H1 (cell line): ENCODE measurements around the gene CHRD. TPM values are rescaled to one million over a fixed set of nuclear protein-coding genes. Genes with fewer than 3 reads are reported as not detected.

ENCODE experiments used
- CEBPB ChIP-seq: IDR thresholded peaks from 2 replicates; pipeline ENCODE4 v1.6.1; 2012; ENCODE audit warnings: low read depth, low read length
- KDM1A ChIP-seq: fragments of 200-600, 300-600 bp; sonication (generic); IDR thresholded peaks from 2 replicates; pipeline ENCODE4 v1.7.1; 2016; ENCODE audit warnings: mild to moderate bottlenecking, low read length, borderline replicate concordance
- KDM4A ChIP-seq: IDR thresholded peaks from one replicate; pipeline ENCODE4 v1.7.1; 2012; ENCODE audit warnings: low read depth, mild to moderate bottlenecking, moderate library complexity, low read length, inconsistent platforms; ENCODE audit not compliant: severe bottlenecking
- NANOG ChIP-seq: IDR thresholded peaks from 2 replicates; pipeline ENCODE4 v1.6.1; 2011; ENCODE audit warnings: low read length, low read depth, mild to moderate bottlenecking, inconsistent platforms; ENCODE audit not compliant: insufficient read depth, poor library complexity, severe bottlenecking
- SUZ12 ChIP-seq: fragments of 200-600 bp; sonication (generic); IDR thresholded peaks from 2 replicates; pipeline ENCODE4 v1.6.1; 2012; ENCODE audit warnings: mild to moderate bottlenecking, inconsistent platforms, low read length, moderate library complexity, mixed read lengths
- TAF1 ChIP-seq: IDR thresholded peaks from 2 replicates; pipeline ENCODE4 v1.6.1; 2011; ENCODE audit warnings: mild to moderate bottlenecking, low read depth, low read length
- polyA plus RNA-seq, 7 experiments: library from polyadenylated mRNA; depleted of rRNA in 3 of 7; stranded (reverse) in 5 of 7; unstranded in 2 of 7; fragments of >200 nt in 5 of 7; fragments of 200-250 nt in 2 of 7; gene quantifications; 1 replicate in 5 of 7; 2 replicates in 1 of 7; 4 replicates in 1 of 7; pipeline versions ENCODE4 v1.2.1 to v1.2.3, GENCODE V29; 2011 to 2013; ENCODE audit warnings: missing spikeins in 2 of 7, mixed read lengths in 2 of 7
- total RNA-seq: library from RNA; stranded (reverse); fragmentation: NEBNext Ultra II Directional; extraction: Animal tissue kit (Norgen Biotek cat#: 25700); gene quantifications from 2 replicates; pipeline ENCODE4 v1.2.1, GENCODE V29; 2021

CHRD gene
- total and polyA plus RNA-seq, 2 of the 8 experiments (the other 6 are each of a cell fraction or from before 2014, with no cell fraction given), result 0.62 to 0.86 TPM

- TF ChIP-seq SUZ12 (no peak), TAF1 (no peak), CEBPB (no peak), KDM1A (no peak), NANOG (no peak), KDM4A (no peak)
- TF ChIP-seq, all 59 proteins: peak for 0
These were observed 19.6 kb downstream of the CHRD start (continued) for GRCh38 chr3:184399410-184399809.
